Left cardiac atrium (tissue), 4 donors: ENCODE results near the gene PLA2G4A. TPM values are rescaled to one million over a fixed set of nuclear protein-coding genes. Genes with fewer than 3 reads are reported as not detected.

Source experiments
- ATAC-seq, 2 donors: fragments of 200-7000 bp; cut with Tn5 transposase; one replicate each; pipeline ENCODE4 v1.9.1; 2020; ENCODE audit warnings: mild to moderate bottlenecking in 2 of 2, moderate library complexity in 2 of 2
- DNase-seq: peaks from one replicate; pipeline ENCODE4 v3.0.0-alpha.2; 2020
- intact Hi-C, 2 donors: fragments of 100-400 bp; cut with DNase I; formaldehyde crosslinking; loops; one replicate each; pipeline versions ENCODE4 v1.14.1 to v1.15.1; 2022 to 2023
- total RNA-seq, 2 donors: library from RNA; stranded (reverse); fragmentation: NEBNext Ultra II Directional; extraction: Animal tissue kit (Norgen Biotek cat#: 25700); gene quantifications; one replicate each; pipeline ENCODE4 v1.2.1, GENCODE V29; 2021
- donor health status: DM: no; HTN: yes; CAD: no.
- donor health status: DM: no; HTN: yes; CAD: no; lungs with severe emphysema.
- donor health status: DM: yes; HTN: yes; CAD: no.
- donor health status: Dilated cardiomyopathy.

Gene PLA2G4A
- total RNA-seq, 2 donors from 2014 or later: 6.7 to 7.8 TPM

DNA sequence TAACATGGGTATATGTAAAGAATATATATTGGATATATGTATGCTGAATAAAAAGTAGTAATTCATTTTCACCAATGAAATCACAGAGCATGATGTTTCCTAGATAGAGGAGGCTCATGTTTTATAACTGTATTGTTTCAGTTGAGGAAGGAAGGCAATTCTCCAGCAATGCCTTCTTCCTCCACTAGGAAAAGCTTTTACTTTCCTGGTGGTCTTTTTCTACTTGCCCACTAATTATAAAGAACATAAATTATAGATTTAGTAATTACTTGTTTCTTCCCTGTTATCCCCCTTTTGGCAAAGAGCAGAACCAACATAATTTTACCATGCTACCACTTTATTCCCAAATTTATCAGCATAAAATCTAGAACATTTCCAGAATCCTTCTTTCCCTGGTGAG lies 159.0 kb downstream of the PLA2G4A start:
- DNase-seq: no peak
- ATAC-seq: no peak
- intact Hi-C loops: loop anchor here (2.0 to 5.0 kb wide), 4 partner anchors 380 to 580 kb away; no protein-coding TSS in a partner anchor

GRCh38 chr1:186993996-186994395 lies 165.2 kb downstream of the PLA2G4A start:
- intact Hi-C loops: no loop called here
- ATAC-seq (no peak), DNase-seq (no peak)

DNA sequence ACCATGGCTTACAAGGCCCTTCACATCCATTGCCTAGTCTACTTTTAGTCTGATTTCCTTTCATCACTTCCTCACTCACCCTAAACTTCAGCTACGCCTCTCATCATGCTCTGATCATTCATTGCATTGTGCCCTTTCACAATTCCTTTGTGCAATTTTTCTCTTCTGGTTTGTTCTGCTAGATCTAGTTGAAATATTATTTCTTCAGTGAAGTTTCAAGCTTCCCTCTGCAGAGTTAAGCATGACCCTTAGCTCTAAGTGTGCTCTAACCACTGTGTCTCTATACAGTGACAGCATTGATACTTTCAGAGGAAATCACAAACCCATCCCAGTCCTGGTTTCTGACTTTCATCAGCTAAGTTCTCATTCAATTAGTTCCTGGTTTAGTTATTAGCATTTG lies 166.1 kb downstream of the PLA2G4A start:
- no peak for ATAC-seq
- DNase-seq: no peak
- intact Hi-C loops: no loop called here

GRCh38 chr1:186996816-186997215 lies 168.1 kb downstream of the PLA2G4A start:
- intact Hi-C loops: no loop called here
- no peak for DNase-seq

DNA sequence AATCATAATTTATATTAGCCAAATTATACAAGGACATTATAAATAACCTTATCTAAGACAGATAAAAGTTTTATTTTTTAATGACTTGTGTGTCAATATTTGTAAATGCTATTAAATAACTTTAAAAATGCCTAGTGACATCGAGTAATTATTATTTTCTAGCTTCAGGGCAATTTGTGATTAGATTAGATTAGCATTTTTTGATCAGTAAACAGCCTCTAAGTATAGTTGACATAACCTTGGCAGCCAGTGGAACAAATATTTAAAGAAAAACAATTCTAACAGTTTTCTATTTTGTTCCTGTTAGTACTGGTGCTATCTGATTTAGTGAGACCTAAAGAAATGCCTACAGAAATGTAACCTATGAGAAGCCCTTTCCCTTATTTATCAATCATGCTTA lies 169.1 kb downstream of the PLA2G4A start:
- DNase-seq (no peak), ATAC-seq (no peak)
- intact Hi-C loops: no loop called here

More at GRCh38 chr1:186996816-186997215, 168.1 kb downstream of the PLA2G4A start:
- no peak for ATAC-seq

DNA sequence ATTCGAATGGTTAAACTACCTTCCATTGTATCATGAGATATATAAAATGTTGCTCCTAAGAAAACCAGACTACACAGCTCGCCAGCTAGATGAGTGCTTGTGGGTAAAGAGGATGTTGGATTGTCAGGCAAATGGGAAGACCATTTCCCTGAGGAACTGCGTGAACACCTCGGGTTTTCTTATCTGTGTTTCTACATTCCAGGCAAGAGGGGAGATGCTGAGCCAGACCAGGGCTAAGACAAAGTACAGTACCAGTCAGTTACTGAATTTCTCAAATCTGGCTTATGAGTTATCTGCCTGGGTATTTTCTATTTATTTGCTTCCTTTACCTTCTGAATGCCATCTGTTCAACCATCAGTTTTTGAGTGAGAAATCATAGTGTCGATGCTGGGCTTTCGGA lies 170.8 kb downstream of the PLA2G4A start:
- intact Hi-C loops: no loop called here
- DNase-seq: no peak
- ATAC-seq: no peak

DNA sequence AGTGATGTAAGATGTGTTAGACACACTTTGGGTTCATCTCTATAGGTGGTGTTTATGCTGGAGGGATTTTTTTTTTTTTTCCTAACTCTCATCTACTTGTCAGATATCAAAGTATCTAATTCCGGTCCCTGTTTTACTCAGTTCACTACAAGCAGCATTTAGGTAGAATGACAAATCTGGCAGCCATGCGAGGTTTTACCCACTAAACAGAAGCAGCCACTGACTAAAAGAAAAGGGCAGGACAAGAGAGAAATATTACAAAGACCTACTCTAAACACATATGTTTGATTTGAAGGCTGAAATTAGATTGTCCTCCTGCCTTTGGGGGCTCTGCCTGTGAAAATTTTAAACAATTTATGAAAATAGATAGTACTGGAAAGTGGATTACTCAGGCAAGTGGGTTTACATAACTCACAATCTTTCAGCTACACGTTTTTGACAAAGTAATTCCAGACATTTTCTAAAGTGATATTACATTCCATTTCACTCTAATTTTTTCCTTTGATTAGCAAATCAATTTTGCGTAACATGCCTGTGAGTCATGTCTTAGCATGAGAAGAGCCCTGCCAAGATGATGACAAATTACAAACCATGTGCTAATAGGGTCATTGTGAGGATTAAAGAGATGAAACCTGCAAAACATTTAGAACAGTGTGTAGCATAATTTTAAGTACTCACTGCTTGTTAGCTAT lies 172.6 kb downstream of the PLA2G4A start:
- ATAC-seq (peak in 1 of 2 donors; percentile 72), DNase-seq (no peak)
- intact Hi-C loops: no loop called here

DNA sequence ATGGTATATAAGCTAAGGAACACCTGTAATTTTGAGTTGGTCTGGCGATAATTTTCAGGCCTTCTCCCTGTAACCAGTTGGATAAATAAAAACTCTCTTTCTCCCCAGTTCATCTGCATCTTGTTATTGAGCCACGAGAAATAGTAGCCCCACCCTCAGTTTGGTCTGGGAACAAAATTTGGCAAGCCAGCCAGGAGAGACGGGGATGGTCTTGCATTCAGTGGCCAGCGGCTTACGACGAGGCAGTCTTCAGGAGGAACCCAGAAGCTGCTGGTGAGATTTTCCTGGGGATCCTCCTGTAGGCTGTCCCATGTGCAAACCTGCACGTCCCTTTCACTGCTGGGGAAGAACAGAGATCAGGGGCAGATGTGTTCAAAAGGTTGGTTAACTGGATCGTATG lies 174.6 kb downstream of the PLA2G4A start:
- no peak for ATAC-seq
- no peak for DNase-seq
- intact Hi-C loops: no loop called here

- intact Hi-C loops: no loop called here
- no peak for ATAC-seq
- DNase-seq: no peak
Measured at GRCh38 chr1:187006896-187007295, 178.1 kb downstream of the PLA2G4A start.

DNA sequence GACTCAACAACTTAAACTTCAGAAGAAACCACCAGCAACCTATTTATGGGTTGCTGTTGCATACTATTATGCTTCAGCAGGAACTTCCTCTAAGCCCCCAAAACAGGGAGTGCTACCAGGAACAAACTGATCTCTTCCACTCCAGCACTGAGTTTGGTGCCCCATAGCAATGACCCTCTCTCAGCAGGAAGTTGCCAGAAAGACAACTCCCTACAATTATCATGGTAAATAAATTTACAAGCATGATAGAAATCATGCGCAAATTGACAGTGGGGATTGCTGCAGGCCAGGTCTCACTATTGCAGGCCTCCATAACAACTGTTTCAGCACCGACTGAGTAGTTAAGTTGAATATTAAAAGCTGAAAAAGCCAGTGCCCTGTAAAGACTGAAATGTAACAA lies 180.6 kb downstream of the PLA2G4A start:
- DNase-seq (no peak), ATAC-seq (no peak)
- intact Hi-C loops: no loop called here

DNA sequence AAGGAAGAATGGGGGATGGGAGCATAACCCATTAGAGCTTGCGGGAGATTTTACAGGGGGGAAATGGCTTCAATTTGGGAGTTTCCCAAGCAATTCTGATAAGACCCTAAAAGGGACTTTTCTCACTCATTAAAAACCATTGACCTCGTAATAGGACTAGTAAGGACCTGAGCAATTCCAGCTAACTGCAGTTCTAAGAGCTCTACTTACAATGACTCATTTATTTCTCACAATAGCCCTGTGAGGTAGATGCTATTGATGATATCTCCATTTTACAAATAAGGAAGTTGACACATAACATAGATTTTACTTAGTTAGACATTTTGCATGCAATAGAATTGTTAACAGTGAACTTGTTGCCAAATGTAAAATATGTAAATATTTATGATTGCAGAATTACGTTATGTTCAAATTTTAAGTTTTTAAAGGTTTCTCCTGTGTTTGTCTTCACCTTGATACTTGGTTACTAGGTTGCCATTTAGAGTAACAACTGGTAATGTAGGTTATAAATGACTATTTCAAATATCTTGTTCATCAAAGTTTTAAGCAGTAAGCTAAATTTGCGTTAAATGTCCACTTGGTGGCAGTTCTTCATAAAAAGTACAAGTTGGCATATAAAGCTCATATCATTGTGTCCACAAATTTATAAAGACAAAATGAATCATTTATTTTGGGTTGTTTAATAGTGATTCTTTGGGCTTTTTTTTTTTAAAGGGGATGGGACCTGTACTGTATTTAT lies 182.0 kb downstream of the PLA2G4A start:
- ATAC-seq: no peak
- intact Hi-C loops: no loop called here
- DNase-seq: no peak

- DNase-seq: no peak
- no peak for ATAC-seq
- intact Hi-C loops: no loop called here
Measured at GRCh38 chr1:187013582-187014200, 184.9 kb downstream of the PLA2G4A start.

DNA sequence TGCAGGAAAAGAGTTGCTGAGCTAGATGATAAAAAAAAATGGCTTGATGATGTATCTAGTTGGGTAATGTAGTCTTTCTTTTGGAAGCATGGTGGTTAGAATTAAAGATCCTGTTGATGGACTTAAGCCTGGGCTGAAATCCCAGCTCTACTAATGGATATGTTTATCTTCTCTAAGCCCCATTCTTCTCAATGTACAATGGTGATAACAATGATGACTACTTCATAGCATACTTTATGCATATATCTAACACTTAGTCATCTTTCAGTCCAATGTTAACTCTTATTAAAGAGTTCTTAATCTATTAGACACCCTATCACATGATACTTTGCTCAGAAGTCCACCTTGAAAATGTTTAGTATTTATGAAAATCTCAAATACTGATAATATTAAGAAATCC lies 189.5 kb downstream of the PLA2G4A start:
- no peak for DNase-seq
- intact Hi-C loops: no loop called here
- no peak for ATAC-seq

GRCh38 chr1:187027253-187027652 lies 198.5 kb downstream of the PLA2G4A start:
- DNase-seq: no peak
- intact Hi-C loops: no loop called here
- no peak for ATAC-seq

DNA sequence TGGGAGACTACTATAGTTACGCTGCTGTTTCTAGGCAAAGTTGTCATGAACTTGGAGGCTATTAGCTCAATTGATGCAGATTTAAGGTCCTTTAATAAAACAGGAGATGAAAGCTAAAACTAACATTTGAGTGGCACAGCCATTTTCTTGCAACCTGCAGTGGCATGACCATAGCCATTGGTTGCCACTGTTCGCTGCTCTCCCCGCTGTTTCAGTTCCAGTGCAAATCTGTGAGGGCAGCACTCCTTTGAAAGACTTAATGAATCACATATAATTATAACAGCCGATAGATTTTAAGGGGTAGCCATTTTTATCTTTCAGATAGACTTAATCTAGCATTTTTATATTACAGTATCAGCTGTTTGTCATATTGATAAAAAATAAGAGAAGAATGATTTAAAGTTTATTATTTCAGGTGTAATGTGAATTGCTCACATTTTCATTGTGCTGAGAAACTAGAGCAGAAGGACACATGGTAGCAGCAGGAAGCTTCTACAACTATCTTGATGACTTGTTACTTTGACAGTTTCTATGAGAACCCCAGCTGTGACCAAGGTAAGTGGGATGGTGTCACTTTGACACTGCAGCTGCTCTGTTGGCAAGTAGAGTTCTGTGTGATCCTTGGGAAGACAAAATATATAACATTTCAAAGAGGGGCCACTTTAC lies 203.7 kb downstream of the PLA2G4A start:
- DNase-seq: no peak
- no peak for ATAC-seq
- intact Hi-C loops: no loop called here

- intact Hi-C loops: no loop called here
- ATAC-seq (no peak), DNase-seq (no peak)
Measured at GRCh38 chr1:187032982-187033692, 204.4 kb downstream of the PLA2G4A start.

- intact Hi-C loops: no loop called here
- ATAC-seq (no peak), DNase-seq (no peak)
Measured at GRCh38 chr1:187033693-187034390, 205.1 kb downstream of the PLA2G4A start.

- intact Hi-C loops: no loop called here
- no peak for DNase-seq
- ATAC-seq: no peak
Measured at GRCh38 chr1:187034501-187034900, 205.8 kb downstream of the PLA2G4A start.
